ENCODE measurements around the gene HHIPL1. TPM values are rescaled to one million over a fixed set of nuclear protein-coding genes. Genes with fewer than 3 reads are reported as not detected.
"Not testable (repeated sequence)": the region's sequence is repeated elsewhere in the genome, so short reads cannot be mapped to it uniquely, and the experiment has no call there.

The HHIPL1 gene
- total RNA-seq, 2 donors from 2014 or later, result 0.12 to 0.21 TPM

DNA sequence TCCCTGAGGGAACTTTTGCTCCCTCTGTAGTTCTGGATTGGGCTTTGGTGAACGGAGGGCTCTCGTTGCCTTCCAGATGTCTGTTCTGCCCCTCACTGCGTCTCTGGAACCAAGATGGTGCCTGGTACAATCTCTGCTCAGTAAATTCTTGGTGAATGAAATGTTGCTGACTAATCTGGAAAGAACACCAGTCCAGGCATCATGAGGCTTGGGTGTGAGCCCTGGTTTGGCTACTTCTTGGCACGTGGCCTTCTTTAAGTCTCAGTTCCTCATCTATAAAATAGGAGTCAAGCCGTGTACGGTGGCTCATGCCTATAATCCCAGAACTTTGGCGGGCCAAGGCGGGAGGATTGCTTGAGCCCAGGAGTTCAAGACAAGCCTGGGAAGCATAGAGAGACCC lies 4.3 kb downstream of the HHIPL1 start:
- Mint-ChIP-seq H3K4me1 (peaks cover 6% of the 10 kb centered on the region), H3K4me3 (no peak overlapping the region), H3K36me3 (ENCODE audit: low read depth) (peaks cover 5% of the 10 kb centered on the region), H3K27ac (no peak overlapping the region), H3K27me3 (peaks cover 61% of the 10 kb centered on the region)
- no peaks in the 10 kb centered on the region for H3K9me3 ChIP-seq (ENCODE audit: control insufficient read depth, low read length, poor library complexity, severe bottlenecking)
- ATAC-seq, result no peak
- DNase-seq, result no peak

DNA sequence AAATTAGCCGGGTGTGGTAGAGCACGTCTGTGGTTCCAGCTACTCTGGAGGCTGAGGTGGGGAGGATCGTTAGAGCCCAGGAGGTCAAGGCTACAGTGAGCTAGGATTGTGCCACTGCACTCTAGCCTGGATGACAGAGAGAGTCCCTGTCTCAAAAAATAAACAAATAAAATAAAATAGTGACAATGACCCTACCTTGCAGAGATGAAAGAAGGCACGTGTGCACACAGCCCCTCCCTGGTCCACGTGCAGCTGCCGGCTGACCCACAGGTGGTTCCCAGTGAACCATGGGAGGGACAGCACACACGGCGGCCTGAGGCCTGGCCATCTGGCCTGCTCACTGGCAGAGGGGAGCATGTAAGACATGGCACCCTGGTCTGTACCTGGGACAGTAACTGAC lies 4.7 kb downstream of the HHIPL1 start:
- H3K9me3 ChIP-seq (ENCODE audit: control insufficient read depth, low read length, poor library complexity, severe bottlenecking), result no peaks in the 10 kb centered on the region
- Mint-ChIP-seq H3K36me3 (ENCODE audit: low read depth) (peaks cover 5% of the 10 kb centered on the region), H3K27me3 (peaks cover 60% of the 10 kb centered on the region), H3K4me1 (peaks cover 6% of the 10 kb centered on the region), H3K27ac (no peak overlapping the region), H3K4me3 (no peak overlapping the region)
- DNase-seq (no peak), ATAC-seq (no peak)

DNA sequence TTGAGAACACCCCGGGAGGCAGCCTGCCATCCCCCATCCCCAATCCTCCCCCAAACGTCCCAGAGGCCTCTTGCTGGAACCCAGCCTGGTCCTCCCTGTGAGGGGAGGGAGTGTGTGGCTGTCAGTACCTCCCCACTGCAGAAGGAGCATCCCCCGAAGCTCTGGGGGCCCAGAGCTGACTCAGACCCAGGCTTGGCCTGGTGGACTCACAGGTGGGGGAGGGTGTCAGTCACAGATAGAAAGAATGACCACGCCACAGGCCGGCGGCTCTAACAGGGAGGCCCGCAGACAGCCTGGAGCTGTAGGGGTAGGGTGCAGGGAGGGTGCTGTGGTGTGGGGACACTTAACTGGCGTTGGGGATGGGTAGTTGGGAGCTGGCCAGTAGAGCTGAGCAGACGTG lies 5.3 kb downstream of the HHIPL1 start:
- no peak for DNase-seq
- H3K27me3 Mint-ChIP-seq, result peaks cover 64% of the 10 kb centered on the region
- H3K4me3 Mint-ChIP-seq, result no peak overlapping the region
- no peak overlapping the region for H3K27ac Mint-ChIP-seq
- H3K9me3 ChIP-seq (ENCODE audit: control insufficient read depth, low read length, poor library complexity, severe bottlenecking), result no peaks in the 10 kb centered on the region
- H3K36me3 Mint-ChIP-seq (ENCODE audit: low read depth), result peaks cover 5% of the 10 kb centered on the region
- ATAC-seq, result no peak
- H3K4me1 Mint-ChIP-seq, result peaks cover 6% of the 10 kb centered on the region

DNA sequence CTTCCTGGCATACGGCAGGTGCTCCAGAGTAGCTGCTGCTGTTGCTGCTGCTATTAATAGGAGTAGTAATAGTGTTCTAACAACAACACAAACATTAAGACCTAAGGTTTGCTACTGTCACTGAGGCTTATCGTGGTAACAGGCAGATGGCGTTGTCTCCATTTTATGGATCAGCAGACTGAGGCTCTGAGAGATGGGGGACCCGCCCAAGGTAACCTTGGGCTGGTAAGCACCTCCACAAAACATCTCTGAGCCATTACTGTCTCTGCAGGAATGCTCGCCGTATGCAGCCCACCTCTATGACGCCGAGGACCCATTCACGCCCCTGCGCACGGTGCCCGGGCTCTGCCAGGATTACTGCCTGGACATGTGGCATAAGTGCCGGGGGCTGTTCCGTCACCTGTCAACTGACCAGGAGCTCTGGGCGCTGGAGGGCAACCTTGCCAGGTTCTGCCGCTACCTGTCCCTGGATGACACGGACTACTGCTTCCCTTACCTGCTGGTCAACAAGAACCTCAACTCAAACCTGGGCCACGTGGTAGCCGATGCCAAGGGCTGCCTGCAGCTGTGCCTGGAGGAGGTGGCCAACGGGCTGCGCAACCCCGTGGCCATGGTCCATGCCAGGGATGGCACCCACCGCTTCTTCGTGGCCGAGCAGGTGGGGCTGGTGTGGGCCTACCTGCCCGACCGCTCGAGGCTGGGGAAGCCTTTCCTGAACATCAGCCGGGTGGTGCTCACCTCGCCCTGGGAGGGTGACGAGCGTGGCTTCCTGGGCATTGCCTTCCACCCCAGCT lies 7.2 kb downstream of the HHIPL1 start:
- no peak for ATAC-seq
- Mint-ChIP-seq H3K36me3 (ENCODE audit: low read depth) (peaks cover 5% of the 10 kb centered on the region), H3K4me1 (peaks cover 5% of the 10 kb centered on the region), H3K27ac (no peak overlapping the region), H3K4me3 (no peak overlapping the region), H3K27me3 (peaks cover 70% of the 10 kb centered on the region)
- no peak for DNase-seq
- no peaks in the 10 kb centered on the region for H3K9me3 ChIP-seq (ENCODE audit: control insufficient read depth, low read length, poor library complexity, severe bottlenecking)

DNA sequence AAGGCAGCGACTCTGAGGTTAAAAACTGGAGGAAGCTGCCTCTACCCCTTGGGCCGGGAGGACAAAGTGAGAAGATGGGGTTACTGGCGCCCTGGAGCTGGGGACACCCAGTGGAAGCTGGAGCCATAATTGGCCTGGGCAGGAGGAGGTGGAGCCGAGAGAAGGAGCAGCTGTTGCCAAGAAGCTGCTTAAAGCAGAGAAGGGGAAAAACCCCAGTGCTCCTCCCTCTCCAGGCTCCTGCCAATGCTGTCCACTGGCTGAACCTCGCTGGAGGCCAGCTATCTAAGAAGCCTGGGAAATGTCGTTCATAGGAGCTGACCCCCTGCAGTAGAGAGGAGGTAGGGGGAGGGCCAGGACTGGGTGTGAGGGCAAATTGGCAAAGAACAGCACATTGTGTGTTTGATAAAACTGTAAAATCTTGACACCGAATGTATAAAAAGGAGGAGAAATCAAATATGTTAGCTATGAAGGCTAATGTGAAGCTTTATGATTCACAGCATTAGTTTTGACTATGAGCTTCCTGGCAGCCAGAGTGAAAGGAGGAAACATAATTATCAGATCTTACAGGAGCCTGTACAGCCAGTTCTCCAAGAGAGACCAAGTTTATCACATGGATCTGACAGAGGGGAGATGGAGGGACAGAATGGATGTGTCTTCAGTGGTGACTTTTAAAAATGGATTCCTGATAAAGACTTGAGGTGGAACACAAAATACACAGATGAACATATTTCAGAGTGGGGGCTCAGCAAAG lies 9.5 kb downstream of the HHIPL1 start:
- no peak for DNase-seq
- Mint-ChIP-seq H3K4me3 (no peak overlapping the region), H3K27me3 (peaks cover 71% of the 10 kb centered on the region), H3K36me3 (ENCODE audit: low read depth) (peaks cover 12% of the 10 kb centered on the region), H3K4me1 (peaks cover 8% of the 10 kb centered on the region), H3K27ac (no peak overlapping the region)
- no peak for ATAC-seq
- H3K9me3 ChIP-seq (ENCODE audit: control insufficient read depth, low read length, poor library complexity, severe bottlenecking), result no peaks in the 10 kb centered on the region

DNA sequence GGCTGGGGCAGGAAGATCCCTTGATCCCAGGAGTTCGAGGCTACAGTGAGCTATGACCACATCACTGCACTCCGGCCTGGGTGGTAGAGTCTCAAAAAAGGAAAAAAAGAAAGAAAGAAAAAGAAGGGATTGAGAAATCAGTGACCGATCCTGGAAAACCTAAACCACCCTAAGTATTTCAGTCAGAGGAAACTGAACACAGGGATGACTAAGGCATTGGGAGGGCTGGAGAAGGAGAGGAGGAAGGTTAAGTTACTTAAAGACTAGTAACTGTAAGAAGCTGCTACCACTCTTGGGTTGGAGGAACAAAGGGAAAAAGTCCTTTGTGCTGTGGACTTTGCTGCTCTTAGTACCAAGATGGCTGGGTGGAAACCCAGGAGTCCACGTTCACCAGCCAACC lies 10.6 kb downstream of the HHIPL1 start:
- ATAC-seq, result no peak
- no peaks in the 10 kb centered on the region for H3K9me3 ChIP-seq (ENCODE audit: control insufficient read depth, low read length, poor library complexity, severe bottlenecking)
- H3K27ac Mint-ChIP-seq, result no peak overlapping the region
- H3K36me3 Mint-ChIP-seq (ENCODE audit: low read depth), result peaks cover 12% of the 10 kb centered on the region
- DNase-seq, result no peak
- peaks cover 75% of the 10 kb centered on the region for H3K27me3 Mint-ChIP-seq
- H3K4me1 Mint-ChIP-seq, result peaks cover 8% of the 10 kb centered on the region
- H3K4me3 Mint-ChIP-seq, result no peak overlapping the region

DNA sequence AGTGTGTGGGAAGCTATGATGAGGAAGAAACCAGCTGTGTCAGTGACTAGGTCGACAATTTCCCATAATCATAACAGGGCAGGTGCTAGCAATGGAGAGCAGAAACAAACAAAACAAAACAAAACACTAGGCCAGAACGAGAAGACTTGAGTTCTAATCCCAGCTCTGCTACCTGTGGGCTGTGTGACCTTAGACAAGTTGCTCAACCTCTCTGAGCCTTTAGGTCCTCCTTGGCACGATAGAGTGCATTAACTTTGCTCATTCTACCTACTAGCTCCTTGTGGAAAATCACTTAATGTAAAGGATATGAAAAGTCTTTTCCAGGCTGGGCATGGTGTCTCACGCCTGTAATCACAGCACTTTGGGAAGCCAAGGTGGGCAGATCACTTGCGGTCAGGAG lies 11.2 kb downstream of the HHIPL1 start:
- no peaks in the 10 kb centered on the region for H3K9me3 ChIP-seq (ENCODE audit: control insufficient read depth, low read length, poor library complexity, severe bottlenecking)
- Mint-ChIP-seq H3K4me3 (peak overlapping the region; percentile 41), H3K4me1 (peaks cover 9% of the 10 kb centered on the region), H3K27ac (peak overlapping the region; percentile 62), H3K27me3 (peaks cover 75% of the 10 kb centered on the region), H3K36me3 (ENCODE audit: low read depth) (peaks cover 11% of the 10 kb centered on the region)
- DNase-seq, result no peak
- no peak for ATAC-seq

DNA sequence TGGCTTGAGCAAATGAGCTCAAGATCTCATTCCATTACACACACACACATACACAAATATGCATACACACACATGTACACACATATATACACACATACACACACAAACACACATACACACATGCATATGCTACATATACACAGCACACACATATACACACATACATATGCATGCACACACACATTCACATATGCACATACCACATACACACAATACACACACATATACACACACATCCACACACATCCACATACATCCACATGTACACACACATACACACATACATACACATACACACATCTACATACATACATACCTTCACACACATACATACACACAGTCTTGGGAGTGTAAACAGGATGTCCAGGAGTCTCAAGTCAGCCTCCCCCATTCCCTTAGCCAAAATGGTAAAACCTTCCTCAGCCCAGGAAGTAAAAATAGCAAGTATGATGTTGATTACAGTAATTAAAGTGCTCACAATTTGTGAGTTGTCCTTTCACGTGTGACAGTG lies 12.8 kb downstream of the HHIPL1 start:
- ATAC-seq (no peak), DNase-seq (no peak)
- Mint-ChIP-seq H3K4me1 (peaks cover 11% of the 10 kb centered on the region), H3K27me3 (peaks cover 84% of the 10 kb centered on the region), H3K36me3 (ENCODE audit: low read depth) (peaks cover 10% of the 10 kb centered on the region), H3K4me3 (no peak overlapping the region), H3K27ac (no peak overlapping the region)
- H3K9me3 ChIP-seq (ENCODE audit: control insufficient read depth, low read length, poor library complexity, severe bottlenecking), result no peaks in the 10 kb centered on the region

DNA sequence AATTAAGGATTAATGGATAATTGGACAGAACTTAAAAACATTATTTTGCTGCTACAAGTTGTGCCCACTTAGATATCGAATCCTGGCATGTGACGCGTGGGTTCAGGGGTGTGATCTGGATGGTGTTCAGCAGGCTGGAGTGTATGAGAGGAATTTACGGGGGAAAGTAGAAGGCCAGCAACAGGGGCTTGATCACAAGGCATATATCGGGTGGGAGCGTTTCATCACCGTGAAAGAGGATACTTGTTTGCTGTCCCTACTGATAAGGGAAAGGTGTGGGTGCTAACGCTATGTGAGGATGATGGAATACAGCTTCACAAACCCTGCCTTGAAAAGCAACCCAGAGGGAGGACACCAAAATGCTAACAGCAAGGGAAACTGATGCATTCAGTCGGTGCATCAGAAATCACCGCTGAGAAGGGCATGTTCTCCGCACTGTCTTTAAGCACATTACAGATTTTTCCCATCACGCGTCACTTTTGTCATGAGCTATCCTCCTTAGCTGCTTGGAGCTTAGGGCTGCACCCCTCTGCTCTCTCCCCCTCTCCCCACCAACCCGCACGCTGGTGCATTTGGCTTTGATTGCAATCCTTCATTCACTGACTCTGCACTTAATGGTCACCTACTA lies 13.4 kb downstream of the HHIPL1 start:
- peaks cover 10% of the 10 kb centered on the region for H3K36me3 Mint-ChIP-seq (ENCODE audit: low read depth)
- H3K4me3 Mint-ChIP-seq, result no peak overlapping the region
- no peaks in the 10 kb centered on the region for H3K9me3 ChIP-seq (ENCODE audit: control insufficient read depth, low read length, poor library complexity, severe bottlenecking)
- no peak overlapping the region for H3K27ac Mint-ChIP-seq
- no peak for ATAC-seq
- peaks cover 88% of the 10 kb centered on the region for H3K27me3 Mint-ChIP-seq
- DNase-seq, result no peak
- H3K4me1 Mint-ChIP-seq, result peaks cover 11% of the 10 kb centered on the region

DNA sequence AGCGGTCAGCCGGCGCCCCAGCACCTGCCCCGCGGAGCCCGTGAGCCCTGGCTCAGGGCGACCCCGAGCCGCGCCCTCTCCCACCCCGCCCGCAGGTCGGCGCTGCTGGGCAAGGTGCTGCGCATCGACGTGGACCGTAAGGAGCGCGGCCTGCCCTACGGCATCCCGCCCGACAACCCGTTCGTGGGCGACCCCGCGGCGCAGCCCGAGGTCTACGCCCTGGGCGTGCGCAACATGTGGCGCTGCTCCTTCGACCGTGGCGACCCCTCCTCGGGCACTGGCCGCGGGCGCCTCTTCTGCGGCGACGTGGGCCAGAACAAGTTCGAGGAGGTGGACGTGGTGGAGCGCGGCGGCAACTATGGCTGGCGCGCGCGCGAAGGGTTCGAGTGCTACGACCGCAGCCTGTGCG lies 14.4 kb downstream of the HHIPL1 start:
- H3K9me3 ChIP-seq (ENCODE audit: control insufficient read depth, low read length, poor library complexity, severe bottlenecking), result no peaks in the 10 kb centered on the region
- Mint-ChIP-seq H3K27ac (no peak overlapping the region), H3K36me3 (ENCODE audit: low read depth) (peaks cover 10% of the 10 kb centered on the region), H3K27me3 (peaks cover 84% of the 10 kb centered on the region), H3K4me1 (peaks cover 11% of the 10 kb centered on the region), H3K4me3 (no peak overlapping the region)
- ATAC-seq, result peak; percentile 36
- no peak for DNase-seq

DNA sequence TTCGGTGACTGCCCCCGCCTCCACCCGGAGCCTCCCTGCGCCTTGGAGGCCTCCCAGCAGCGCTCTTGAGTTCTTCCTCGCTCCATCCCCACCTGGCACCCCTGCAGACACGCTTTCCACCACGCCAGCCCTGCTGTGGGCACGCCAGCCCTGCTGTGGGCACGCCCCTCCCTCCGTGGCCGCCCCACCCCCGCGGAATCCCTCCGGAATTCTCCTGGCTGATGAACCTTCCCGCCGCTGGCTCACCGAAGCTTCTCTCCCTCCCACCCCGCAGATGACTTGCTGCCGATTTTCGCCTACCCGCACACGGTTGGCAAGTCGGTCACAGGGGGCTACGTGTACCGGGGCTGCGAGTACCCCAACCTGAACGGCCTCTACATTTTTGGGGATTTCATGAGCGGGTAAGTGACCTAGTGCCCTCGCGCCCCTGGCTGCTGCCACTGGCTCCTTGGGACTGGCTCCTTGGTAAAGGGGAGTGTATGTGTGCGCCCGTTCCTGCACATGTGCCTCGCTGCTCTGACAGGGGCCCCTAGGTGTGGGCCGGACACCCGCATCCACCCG lies 15.2 kb downstream of the HHIPL1 start:
- peaks cover 77% of the 10 kb centered on the region for H3K27me3 Mint-ChIP-seq
- no peak overlapping the region for H3K4me3 Mint-ChIP-seq
- H3K4me1 Mint-ChIP-seq, result peaks cover 11% of the 10 kb centered on the region
- no peaks in the 10 kb centered on the region for H3K9me3 ChIP-seq (ENCODE audit: control insufficient read depth, low read length, poor library complexity, severe bottlenecking)
- ATAC-seq, result no peak
- H3K36me3 Mint-ChIP-seq (ENCODE audit: low read depth), result peaks cover 10% of the 10 kb centered on the region
- no peak for DNase-seq
- H3K27ac Mint-ChIP-seq, result no peak overlapping the region

DNA sequence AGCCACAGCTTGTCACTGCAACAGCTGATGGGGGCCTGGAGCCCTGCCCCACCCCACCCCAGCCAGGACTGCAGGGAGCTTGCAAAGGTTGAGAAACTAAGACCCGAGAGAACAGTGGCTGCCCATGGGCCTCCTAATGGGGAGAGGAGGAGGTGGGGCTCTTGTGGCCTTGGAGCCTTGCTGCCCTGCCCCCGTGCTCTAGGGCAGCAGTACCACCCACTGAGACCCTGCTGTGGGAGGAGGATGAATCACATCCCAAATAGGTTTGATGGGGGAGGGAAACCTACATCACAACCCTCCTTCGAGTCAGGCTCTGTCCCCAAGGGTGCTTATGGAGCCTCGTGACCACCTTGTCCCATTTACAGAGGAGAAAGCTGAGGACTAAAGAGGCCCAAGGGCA lies 15.9 kb downstream of the HHIPL1 start:
- no peaks in the 10 kb centered on the region for H3K9me3 ChIP-seq (ENCODE audit: control insufficient read depth, low read length, poor library complexity, severe bottlenecking)
- H3K27me3 Mint-ChIP-seq, result peaks cover 71% of the 10 kb centered on the region
- no peak overlapping the region for H3K4me3 Mint-ChIP-seq
- ATAC-seq, result no peak
- no peak overlapping the region for H3K27ac Mint-ChIP-seq
- peaks cover 10% of the 10 kb centered on the region for H3K36me3 Mint-ChIP-seq (ENCODE audit: low read depth)
- DNase-seq, result no peak
- H3K4me1 Mint-ChIP-seq, result peaks cover 11% of the 10 kb centered on the region

DNA sequence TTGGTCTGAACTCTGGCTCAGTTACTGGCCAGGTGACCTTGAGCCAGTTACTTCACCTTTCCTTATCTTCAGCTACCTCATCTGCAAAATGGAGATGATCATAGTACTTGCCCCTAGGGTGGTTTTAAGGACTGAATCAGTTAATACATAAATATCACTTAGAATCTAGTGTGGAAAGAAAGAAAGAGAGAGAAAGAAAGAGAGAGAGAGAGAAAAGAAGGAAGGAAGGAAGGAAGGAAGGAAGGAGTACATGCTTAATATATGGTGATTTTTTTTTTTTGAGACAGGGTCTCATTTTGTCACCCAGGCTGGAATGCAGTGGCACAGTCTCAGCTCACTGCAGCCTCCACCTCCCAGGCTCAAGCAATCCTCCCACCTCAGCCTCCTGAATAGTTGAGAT lies 16.3 kb downstream of the HHIPL1 start:
- H3K9me3 ChIP-seq (ENCODE audit: control insufficient read depth, low read length, poor library complexity, severe bottlenecking); DNase-seq; ATAC-seq; H3K27ac Mint-ChIP-seq; H3K4me3 Mint-ChIP-seq; H3K36me3 Mint-ChIP-seq (ENCODE audit: low read depth): not testable (repeated sequence)
- Mint-ChIP-seq H3K27me3 (peaks cover 71% of the 10 kb centered on the region), H3K4me1 (peaks cover 11% of the 10 kb centered on the region)

Measured in T-helper 17 cell (primary cell).